CD4-positive, alpha-beta T cell treated with Interleukin-2 at 100 ng/mL for 4 hours (primary cell): Measurements from ENCODE around the gene PARP9.
"Not testable (repeated sequence)": the region's sequence is repeated elsewhere in the genome, so short reads cannot be mapped to it uniquely, and the experiment has no call there.

ENCODE experiments used
- DNase-seq: peaks from one replicate; pipeline ENCODE4 v3.0.0-alpha.2; 2020; ENCODE audit warnings: low spot score

The PARP9 gene

GRCh38 chr3:122520861-122521260, 43.2 kb downstream of the PARP9 start:
- DNase-seq: no peak

- no peak for DNase-seq
Measured at GRCh38 chr3:122519693-122520092, 44.4 kb downstream of the PARP9 start.

GRCh38 chr3:122516846-122517360, 47.2 kb downstream of the PARP9 start:
- DNase-seq: no peak

- DNase-seq: no peak
Measured at GRCh38 chr3:122515870-122516269, 48.2 kb downstream of the PARP9 start.

GRCh38 chr3:122515020-122515468, 49.1 kb downstream of the PARP9 start:
- DNase-seq: no peak

- peak; percentile 87 for DNase-seq
Measured at GRCh38 chr3:122514123-122515019, 49.7 kb downstream of the PARP9 start, which contains the start of gene KPNA1. Gene KPNA1 (minus strand): TSS chr3:122514939. CDS start chr3:122496565, 18,374 bp downstream.

- DNase-seq: no peak
Measured at GRCh38 chr3:122513386-122514122, 50.5 kb downstream of the PARP9 start.

GRCh38 chr3:122512284-122512683, 51.8 kb downstream of the PARP9 start:
- no peak for DNase-seq

- DNase-seq: no peak
Measured at GRCh38 chr3:122510878-122511535, 53.1 kb downstream of the PARP9 start.

- not testable (repeated sequence) for DNase-seq
Measured at GRCh38 chr3:122508944-122509343, 55.2 kb downstream of the PARP9 start.

GRCh38 chr3:122508135-122508914, 55.8 kb downstream of the PARP9 start:
- DNase-seq: peak; percentile 18

- peak; percentile 12 for DNase-seq
Measured at GRCh38 chr3:122506450-122506849, 57.6 kb downstream of the PARP9 start.

- DNase-seq: no peak
Measured at GRCh38 chr3:122505676-122506075, 58.4 kb downstream of the PARP9 start.

GRCh38 chr3:122502941-122503340, 61.2 kb downstream of the PARP9 start:
- no peak for DNase-seq

GRCh38 chr3:122502139-122502538, 62.0 kb downstream of the PARP9 start:
- DNase-seq: peak; percentile 15

- not testable (repeated sequence) for DNase-seq
Measured at GRCh38 chr3:122500964-122501363, 63.1 kb downstream of the PARP9 start.

- no peak for DNase-seq
Measured at GRCh38 chr3:122498152-122498551, 65.9 kb downstream of the PARP9 start.

- peak; percentile 65 for DNase-seq
Measured at GRCh38 chr3:122497425-122497824, 66.7 kb downstream of the PARP9 start.

GRCh38 chr3:122496508-122496907, 67.6 kb downstream of the PARP9 start:
- DNase-seq: no peak

GRCh38 chr3:122493296-122493695, 70.8 kb downstream of the PARP9 start:
- no peak for DNase-seq

GRCh38 chr3:122488262-122488973, 75.7 kb downstream of the PARP9 start:
- DNase-seq: no peak
